ENCODE measurements around the gene PSMD6.

Gene PSMD6

GRCh38 chr3:63970631-63971475 lies 52.4 kb downstream of the PSMD6 start:
- Mint-ChIP-seq H3K27ac (peak overlapping the region; percentile 78), H3K9me3 (no peaks in the 10 kb centered on the region), H3K4me3 (peak overlapping the region; percentile 75), H3K36me3 (ENCODE audit: low read depth) (peaks cover 28% of the 10 kb centered on the region), H3K4me1 (ENCODE audit: low read depth) (peaks cover 76% of the 10 kb centered on the region), H3K27me3 (ENCODE audit: low read depth) (no peaks in the 10 kb centered on the region)

GRCh38 chr3:63969876-63970275 lies 53.4 kb downstream of the PSMD6 start:
- H3K27ac Mint-ChIP-seq, result peak overlapping the region; percentile 98
- no peaks in the 10 kb centered on the region for H3K27me3 Mint-ChIP-seq (ENCODE audit: low read depth)
- peaks cover 78% of the 10 kb centered on the region for H3K4me1 Mint-ChIP-seq (ENCODE audit: low read depth)
- H3K36me3 Mint-ChIP-seq (ENCODE audit: low read depth), result peaks cover 25% of the 10 kb centered on the region
- H3K4me3 Mint-ChIP-seq, result peak overlapping the region; percentile 92
- no peaks in the 10 kb centered on the region for H3K9me3 Mint-ChIP-seq

GRCh38 chr3:63968612-63969350 lies 54.5 kb downstream of the PSMD6 start:
- no peaks in the 10 kb centered on the region for H3K9me3 Mint-ChIP-seq
- H3K27ac Mint-ChIP-seq, result peak overlapping the region; percentile 98
- no peaks in the 10 kb centered on the region for H3K27me3 Mint-ChIP-seq (ENCODE audit: low read depth)
- peak overlapping the region; percentile 92 for H3K4me3 Mint-ChIP-seq
- peaks cover 20% of the 10 kb centered on the region for H3K36me3 Mint-ChIP-seq (ENCODE audit: low read depth)
- peaks cover 79% of the 10 kb centered on the region for H3K4me1 Mint-ChIP-seq (ENCODE audit: low read depth)

GRCh38 chr3:63967675-63968611 lies 55.4 kb downstream of the PSMD6 start:
- Mint-ChIP-seq H3K36me3 (ENCODE audit: low read depth) (peaks cover 15% of the 10 kb centered on the region), H3K27ac (peak overlapping the region; percentile 98), H3K4me3 (peak overlapping the region; percentile 92), H3K9me3 (no peaks in the 10 kb centered on the region), H3K27me3 (ENCODE audit: low read depth) (no peaks in the 10 kb centered on the region), H3K4me1 (ENCODE audit: low read depth) (peaks cover 74% of the 10 kb centered on the region)

- Mint-ChIP-seq H3K27ac (peak overlapping the region; percentile 87), H3K4me3 (peak overlapping the region; percentile 82), H3K4me1 (ENCODE audit: low read depth) (peaks cover 65% of the 10 kb centered on the region)
Observed at GRCh38 chr3:63966871-63967270, 56.4 kb downstream of the PSMD6 start.

GRCh38 chr3:63966007-63966406 lies 57.3 kb downstream of the PSMD6 start:
- Mint-ChIP-seq H3K4me3 (no peak overlapping the region), H3K4me1 (ENCODE audit: low read depth) (peaks cover 59% of the 10 kb centered on the region), H3K27me3 (ENCODE audit: low read depth) (no peaks in the 10 kb centered on the region), H3K36me3 (ENCODE audit: low read depth) (peaks cover 13% of the 10 kb centered on the region), H3K9me3 (no peaks in the 10 kb centered on the region), H3K27ac (no peak overlapping the region)

More at GRCh38 chr3:63966871-63967270, 56.4 kb downstream of the PSMD6 start:
- Mint-ChIP-seq H3K36me3 (ENCODE audit: low read depth) (peaks cover 15% of the 10 kb centered on the region), H3K27me3 (ENCODE audit: low read depth) (no peaks in the 10 kb centered on the region), H3K9me3 (no peaks in the 10 kb centered on the region)

- H3K9me3 Mint-ChIP-seq, result no peaks in the 10 kb centered on the region
- H3K27me3 Mint-ChIP-seq (ENCODE audit: low read depth), result no peaks in the 10 kb centered on the region
- peaks cover 11% of the 10 kb centered on the region for H3K36me3 Mint-ChIP-seq (ENCODE audit: low read depth)
- peaks cover 56% of the 10 kb centered on the region for H3K4me1 Mint-ChIP-seq (ENCODE audit: low read depth)
- peak overlapping the region; percentile 64 for H3K27ac Mint-ChIP-seq
- no peak overlapping the region for H3K4me3 Mint-ChIP-seq
Observed at GRCh38 chr3:63964681-63965485, 58.4 kb downstream of the PSMD6 start.

- H3K4me1 Mint-ChIP-seq (ENCODE audit: low read depth), result peaks cover 48% of the 10 kb centered on the region
- no peaks in the 10 kb centered on the region for H3K27me3 Mint-ChIP-seq (ENCODE audit: low read depth)
- H3K4me3 Mint-ChIP-seq, result no peak overlapping the region
- peak overlapping the region; percentile 8 for H3K27ac Mint-ChIP-seq
- no peaks in the 10 kb centered on the region for H3K9me3 Mint-ChIP-seq
- H3K36me3 Mint-ChIP-seq (ENCODE audit: low read depth), result peaks cover 7% of the 10 kb centered on the region
Observed at GRCh38 chr3:63963496-63963895, 59.8 kb downstream of the PSMD6 start.

GRCh38 chr3:63961891-63962290 lies 61.4 kb downstream of the PSMD6 start:
- Mint-ChIP-seq H3K9me3 (no peaks in the 10 kb centered on the region), H3K27ac (peak overlapping the region; percentile 26), H3K4me1 (ENCODE audit: low read depth) (peaks cover 40% of the 10 kb centered on the region), H3K4me3 (no peak overlapping the region), H3K27me3 (ENCODE audit: low read depth) (no peaks in the 10 kb centered on the region), H3K36me3 (ENCODE audit: low read depth) (peaks cover 4% of the 10 kb centered on the region)
